ENCODE measurements around the gene CYP3A5. TPM values are rescaled to one million over a fixed set of nuclear protein-coding genes. Genes with fewer than 3 reads are reported as not detected.

The CYP3A5 gene
- total and polyA plus RNA-seq, 2 of the 13 experiments (the other 11 are each of a cell fraction or from before 2014, with no cell fraction given): 5.7 to 9.3 TPM

GRCh38 chr7:99679032-99679399, 780 bp downstream of the CYP3A5 start (continued):
- peak; percentile 90 for TF ChIP-seq HNF1B (CRISPR knock-in tag; IDR thresholded peaks at IDR 0.05)
- TF ChIP-seq POLR2AphosphoS5 (IDR thresholded peaks at IDR 0.05; ENCODE audit: low read depth, low read length): no peak
- no peak for TF ChIP-seq KMT2B (CRISPR knock-in tag; IDR thresholded peaks at IDR 0.05)
- no peak for TF ChIP-seq GPN1 (CRISPR knock-in tag; IDR thresholded peaks at IDR 0.05; ENCODE audit: borderline replicate concordance)
- peak; percentile 97 for TF ChIP-seq FOSL2 (CRISPR knock-in tag; IDR thresholded peaks at IDR 0.05)
- TF ChIP-seq NR2F6 (IDR thresholded peaks at IDR 0.05): no peak; the same call in 1 of the 2 replicates
- TF ChIP-seq NR2F6 (CRISPR knock-in tag; IDR thresholded peaks at IDR 0.05): peak; percentile 54; the same call in 1 of the 2 replicates
- TF ChIP-seq ZNF557 (CRISPR knock-in tag; IDR thresholded peaks at IDR 0.05): no peak
- TF ChIP-seq MNT (IDR thresholded peaks at IDR 0.05): no peak
- TF ChIP-seq EEA1 (CRISPR knock-in tag; IDR thresholded peaks at IDR 0.05; ENCODE audit: borderline replicate concordance): no peak
- TF ChIP-seq ZFP1 (CRISPR knock-in tag; IDR thresholded peaks at IDR 0.05): no peak
- no peak for TF ChIP-seq ZNF607 (CRISPR knock-in tag; IDR thresholded peaks at IDR 0.05; ENCODE audit: borderline replicate concordance)
- no peak for TF ChIP-seq NR3C1 (CRISPR knock-in tag; IDR thresholded peaks at IDR 0.05)
- no peak for TF ChIP-seq TBX3 (IDR thresholded peaks at IDR 0.05; ENCODE audit: borderline replicate concordance)
- no peak for TF ChIP-seq TSC22D2 (CRISPR knock-in tag; IDR thresholded peaks at IDR 0.05; ENCODE audit: borderline replicate concordance)
- no peak for TF ChIP-seq ZSCAN30 (CRISPR knock-in tag; IDR thresholded peaks at IDR 0.05)
- no peak for TF ChIP-seq ZNF260 (CRISPR knock-in tag; IDR thresholded peaks at IDR 0.05; ENCODE audit: borderline replicate concordance, low read depth)
- TF ChIP-seq ZNF672 (CRISPR knock-in tag; IDR thresholded peaks at IDR 0.05): no peak
- no peak for TF ChIP-seq ZNF354B (CRISPR knock-in tag; IDR thresholded peaks at IDR 0.05)
- no peak for TF ChIP-seq CBFB (CRISPR knock-in tag; IDR thresholded peaks at IDR 0.05)
- no peak for TF ChIP-seq ZNF280B (CRISPR knock-in tag; IDR thresholded peaks at IDR 0.05; ENCODE audit: borderline replicate concordance)
- no peak for TF ChIP-seq MIER3 (CRISPR knock-in tag; IDR thresholded peaks at IDR 0.05; ENCODE audit: borderline replicate concordance)
- no peak for TF ChIP-seq NFE2L1 (CRISPR knock-in tag; IDR thresholded peaks at IDR 0.05; ENCODE audit: borderline replicate concordance)
- TF ChIP-seq, protein P1, sequence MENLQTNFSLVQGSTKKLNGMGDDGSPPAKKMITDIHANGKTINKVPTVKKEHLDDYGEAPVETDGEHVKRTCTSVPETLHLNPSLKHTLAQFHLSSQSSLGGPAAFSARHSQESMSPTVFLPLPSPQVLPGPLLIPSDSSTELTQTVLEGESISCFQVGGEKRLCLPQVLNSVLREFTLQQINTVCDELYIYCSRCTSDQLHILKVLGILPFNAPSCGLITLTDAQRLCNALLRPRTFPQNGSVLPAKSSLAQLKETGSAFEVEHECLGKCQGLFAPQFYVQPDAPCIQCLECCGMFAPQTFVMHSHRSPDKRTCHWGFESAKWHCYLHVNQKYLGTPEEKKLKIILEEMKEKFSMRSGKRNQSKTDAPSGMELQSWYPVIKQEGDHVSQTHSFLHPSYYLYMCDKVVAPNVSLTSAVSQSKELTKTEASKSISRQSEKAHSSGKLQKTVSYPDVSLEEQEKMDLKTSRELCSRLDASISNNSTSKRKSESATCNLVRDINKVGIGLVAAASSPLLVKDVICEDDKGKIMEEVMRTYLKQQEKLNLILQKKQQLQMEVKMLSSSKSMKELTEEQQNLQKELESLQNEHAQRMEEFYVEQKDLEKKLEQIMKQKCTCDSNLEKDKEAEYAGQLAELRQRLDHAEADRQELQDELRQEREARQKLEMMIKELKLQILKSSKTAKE (CRISPR knock-in tag; IDR thresholded peaks at IDR 0.05; ENCODE audit: borderline replicate concordance): no peak
- TF ChIP-seq KDM3A (CRISPR knock-in tag; IDR thresholded peaks at IDR 0.05; ENCODE audit: low read depth): no peak
- TF ChIP-seq BCL6 (CRISPR knock-in tag; IDR thresholded peaks at IDR 0.05): peak; percentile 67
- peak; percentile 22; the same call in 1 of the 2 replicates for TF ChIP-seq SIX1 (CRISPR knock-in tag; IDR thresholded peaks at IDR 0.05; ENCODE audit: borderline replicate concordance)
- TF ChIP-seq ADNP (CRISPR knock-in tag; IDR thresholded peaks at IDR 0.05): no peak
- no peak for TF ChIP-seq ZBTB7B (CRISPR knock-in tag; IDR thresholded peaks at IDR 0.05)

All from HepG2 (cell line).